DND-41 (cell line): Measurements from ENCODE around the gene SMPD3.

Source experiments
- EZH2 ChIP-seq: IDR thresholded peaks from 3 replicates; pipeline ENCODE4 v1.6.1; 2012; ENCODE audit warnings: borderline replicate concordance, low read depth, mild to moderate bottlenecking, moderate library complexity, low read length, inconsistent platforms; ENCODE audit not compliant: severe bottlenecking
- TF ChIP-seq, protein P1 (sequence below): IDR thresholded peaks from 2 replicates; pipeline ENCODE4 v1.5.1; 2012; ENCODE audit warnings: borderline replicate concordance, low read length, moderate library complexity, mild to moderate bottlenecking; ENCODE audit not compliant: poor library complexity, severe bottlenecking; ENCODE audit errors: extremely low read depth

DNA sequence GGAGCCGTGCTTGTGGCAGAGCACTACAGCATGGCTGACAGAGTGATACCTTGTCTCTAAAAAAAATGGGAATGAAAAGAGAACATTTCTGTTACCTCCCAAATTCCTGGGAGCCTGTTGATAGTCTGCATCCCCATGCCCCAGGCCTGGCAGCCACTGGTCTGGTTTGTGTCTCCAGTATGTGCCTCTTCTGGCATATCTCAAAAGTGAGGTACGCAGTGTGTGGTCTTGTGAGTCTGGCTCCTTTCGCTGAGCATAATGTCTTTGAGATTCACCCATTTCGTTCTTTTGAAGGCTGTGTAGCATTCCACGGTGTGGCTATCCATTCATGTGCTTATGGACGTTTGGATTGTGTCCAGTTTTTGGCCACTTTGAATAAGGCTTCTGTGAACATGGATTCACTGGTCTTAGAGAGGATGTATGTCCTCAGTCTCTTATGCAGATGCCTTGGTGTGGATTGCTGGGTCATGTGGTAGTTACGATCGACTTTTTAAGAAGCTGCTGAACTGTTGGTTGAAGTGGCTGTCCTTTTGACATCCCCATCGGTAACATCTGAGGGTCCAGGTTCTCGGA is 98.4 kb downstream of the SMPD3 start:
- no peak for TF ChIP-seq EZH2
- TF ChIP-seq, protein P1, sequence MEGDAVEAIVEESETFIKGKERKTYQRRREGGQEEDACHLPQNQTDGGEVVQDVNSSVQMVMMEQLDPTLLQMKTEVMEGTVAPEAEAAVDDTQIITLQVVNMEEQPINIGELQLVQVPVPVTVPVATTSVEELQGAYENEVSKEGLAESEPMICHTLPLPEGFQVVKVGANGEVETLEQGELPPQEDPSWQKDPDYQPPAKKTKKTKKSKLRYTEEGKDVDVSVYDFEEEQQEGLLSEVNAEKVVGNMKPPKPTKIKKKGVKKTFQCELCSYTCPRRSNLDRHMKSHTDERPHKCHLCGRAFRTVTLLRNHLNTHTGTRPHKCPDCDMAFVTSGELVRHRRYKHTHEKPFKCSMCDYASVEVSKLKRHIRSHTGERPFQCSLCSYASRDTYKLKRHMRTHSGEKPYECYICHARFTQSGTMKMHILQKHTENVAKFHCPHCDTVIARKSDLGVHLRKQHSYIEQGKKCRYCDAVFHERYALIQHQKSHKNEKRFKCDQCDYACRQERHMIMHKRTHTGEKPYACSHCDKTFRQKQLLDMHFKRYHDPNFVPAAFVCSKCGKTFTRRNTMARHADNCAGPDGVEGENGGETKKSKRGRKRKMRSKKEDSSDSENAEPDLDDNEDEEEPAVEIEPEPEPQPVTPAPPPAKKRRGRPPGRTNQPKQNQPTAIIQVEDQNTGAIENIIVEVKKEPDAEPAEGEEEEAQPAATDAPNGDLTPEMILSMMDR = no peak
